HG02678 (cell line): ENCODE results near the gene NPIPB6.

Source experiments
- ATAC-seq: cut with Tn5 transposase; IDR thresholded peaks from one replicate; pipeline ENCODE4 v1.9.1; 2021; ENCODE audit warnings: mild to moderate bottlenecking, moderate library complexity; ENCODE audit not compliant: unreplicated experiment

The NPIPB6 gene

GRCh38 chr16:28300327-28300726, 63.0 kb downstream of the NPIPB6 start:
- no peak for ATAC-seq

- ATAC-seq = no peak
Measured at GRCh38 chr16:28298511-28298878, 64.8 kb downstream of the NPIPB6 start.

- no peak for ATAC-seq
Measured at GRCh38 chr16:28297784-28298510, 65.4 kb downstream of the NPIPB6 start.

- no peak for ATAC-seq
Measured at GRCh38 chr16:28297308-28297707, 66.0 kb downstream of the NPIPB6 start.

GRCh38 chr16:28295276-28295675, 68.0 kb downstream of the NPIPB6 start:
- ATAC-seq = no peak

GRCh38 chr16:28294201-28294600, 69.1 kb downstream of the NPIPB6 start:
- no peak for ATAC-seq

- ATAC-seq = no peak
Measured at GRCh38 chr16:28293601-28293960, 69.7 kb downstream of the NPIPB6 start.

- no peak for ATAC-seq
Measured at GRCh38 chr16:28292731-28293600, 70.3 kb downstream of the NPIPB6 start.
